Activated CD8-positive, alpha-beta memory T cell treated with anti-CD3 and anti-CD28 coated beads, Interleukin-2, amount 50 U/mL, for 4 hours (primary cell): ENCODE data around the gene ZRANB3.
"Not testable (repeated sequence)": the region's sequence is repeated elsewhere in the genome, so short reads cannot be mapped to it uniquely, and the experiment has no call there.

ENCODE experiments used
- DNase-seq: peaks from one replicate; pipeline ENCODE4 v3.0.0-alpha.2; 2020

ZRANB3 gene

DNA sequence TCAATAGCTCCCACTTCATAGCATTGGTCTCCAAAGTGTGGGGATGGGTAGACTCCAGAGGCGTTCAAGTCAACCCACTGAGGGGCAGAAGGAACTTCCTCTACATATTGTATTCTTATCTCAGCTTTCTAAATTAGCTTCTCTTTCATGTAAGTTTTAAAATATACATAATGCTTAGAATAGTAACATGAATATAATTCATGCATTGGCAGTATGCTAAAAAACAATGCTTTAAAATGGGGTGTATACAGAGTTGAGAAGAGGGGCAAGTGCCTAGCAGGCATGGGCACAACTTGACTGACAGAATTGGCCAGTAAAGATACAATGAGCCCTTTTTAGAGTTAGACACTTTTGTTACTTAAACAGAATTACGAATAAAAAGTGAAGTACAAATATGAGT lies 212.2 kb downstream of the ZRANB3 start:
- DNase-seq: no peak

DNA sequence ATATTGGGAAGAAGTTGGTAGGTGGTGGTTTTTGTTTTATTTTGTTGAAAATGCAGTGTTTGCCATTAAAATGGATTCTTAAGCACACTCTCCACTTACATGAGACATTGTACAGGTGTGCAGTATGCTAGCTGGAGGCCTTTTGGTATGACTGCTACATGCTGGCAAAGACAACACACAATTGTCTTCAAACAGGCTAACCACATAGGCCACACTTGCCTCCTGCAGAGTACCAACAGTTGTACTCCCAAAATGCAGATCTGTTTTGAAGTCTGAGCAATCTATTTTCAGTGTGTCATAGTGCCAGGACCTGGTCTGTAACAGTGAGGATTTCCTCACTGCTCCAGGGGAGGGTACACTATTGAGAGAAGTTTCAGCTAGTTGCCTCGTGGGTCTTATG lies 213.6 kb downstream of the ZRANB3 start:
- DNase-seq: no peak

DNA sequence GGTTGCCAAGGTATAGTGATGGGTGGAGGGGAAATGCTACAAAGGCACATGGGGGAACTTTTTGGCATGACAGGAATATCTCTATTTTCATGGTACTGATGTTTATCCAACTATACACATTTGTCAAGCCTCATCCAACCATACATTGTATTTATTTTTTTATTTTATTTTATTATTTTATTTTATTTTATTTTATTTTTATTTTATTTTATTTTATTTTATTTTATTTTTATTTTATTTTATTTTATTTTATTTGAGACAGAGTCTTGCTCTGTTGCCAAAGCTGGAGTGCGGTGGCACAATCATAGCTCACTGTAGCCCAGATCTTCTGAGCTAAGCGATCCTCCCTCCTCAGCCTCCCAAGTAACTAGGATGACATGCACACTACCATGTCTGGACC lies 219.1 kb downstream of the ZRANB3 start:
- no peak for DNase-seq

DNA sequence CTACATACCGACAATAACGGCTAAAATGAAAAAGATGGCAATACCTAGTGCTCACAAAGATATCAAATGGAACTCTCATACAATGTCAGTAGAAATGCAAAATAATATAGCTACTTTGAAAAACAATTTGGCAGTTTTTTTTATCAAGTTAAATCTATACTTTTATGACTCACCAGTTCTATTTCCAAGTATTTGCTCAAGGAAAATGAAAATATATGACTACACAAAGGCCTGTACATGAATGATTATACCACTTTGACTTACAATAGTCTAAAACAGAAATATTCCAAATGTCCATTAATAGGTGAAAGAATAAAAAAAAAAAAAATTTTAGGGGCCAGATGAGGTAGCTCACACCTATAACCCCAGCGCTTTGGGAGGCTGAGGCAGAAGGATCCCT lies 219.8 kb downstream of the ZRANB3 start:
- DNase-seq: no peak

DNA sequence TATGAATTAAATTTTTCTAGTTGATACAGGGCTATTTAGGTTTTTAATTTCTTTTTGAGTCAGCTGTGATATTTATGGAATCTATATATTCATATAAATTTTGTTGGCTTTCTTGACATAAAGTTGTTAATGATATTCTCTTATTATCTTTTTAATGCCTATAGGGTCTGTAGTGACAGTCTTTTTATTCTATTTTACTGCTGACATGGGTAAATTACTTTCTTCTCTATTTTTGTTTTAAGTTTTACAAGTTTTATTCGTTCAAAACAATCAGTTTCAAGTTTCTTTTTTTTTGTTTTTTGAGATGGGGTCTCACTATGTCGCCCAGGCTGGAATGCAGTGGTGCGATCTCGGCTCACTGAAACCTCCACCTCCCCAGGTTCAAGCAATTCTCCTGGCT lies 226.3 kb downstream of the ZRANB3 start:
- no peak for DNase-seq

- DNase-seq: no peak
Observed at GRCh38 chr2:135299658-135300244, 231.3 kb downstream of the ZRANB3 start.

DNA sequence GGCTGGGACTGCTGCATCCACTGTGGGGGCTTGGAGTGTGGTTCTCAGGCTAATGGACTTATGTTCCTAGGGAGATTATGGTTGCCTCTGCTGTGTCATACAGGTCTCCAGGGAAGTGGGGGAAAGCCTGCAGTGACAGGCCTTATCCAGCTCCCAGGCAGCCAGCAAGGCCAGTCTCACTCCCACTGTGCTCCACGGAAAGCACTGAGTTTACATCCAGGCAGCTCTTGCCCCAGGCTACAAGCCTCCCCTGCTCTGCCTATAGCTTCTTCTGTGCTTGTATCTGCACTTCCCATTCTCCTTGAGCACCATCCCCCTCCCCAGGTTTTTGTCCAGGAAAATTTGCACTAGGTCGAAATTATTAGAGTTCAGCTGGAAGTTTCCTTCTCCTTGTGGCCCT lies 231.9 kb downstream of the ZRANB3 start:
- no peak for DNase-seq

GRCh38 chr2:135287121-135287520 lies 243.9 kb downstream of the ZRANB3 start:
- not testable (repeated sequence) for DNase-seq

GRCh38 chr2:135285391-135285790 lies 245.6 kb downstream of the ZRANB3 start:
- DNase-seq: no peak

GRCh38 chr2:135281379-135281778 lies 249.6 kb downstream of the ZRANB3 start:
- no peak for DNase-seq

GRCh38 chr2:135279209-135279608 lies 251.8 kb downstream of the ZRANB3 start:
- no peak for DNase-seq

DNA sequence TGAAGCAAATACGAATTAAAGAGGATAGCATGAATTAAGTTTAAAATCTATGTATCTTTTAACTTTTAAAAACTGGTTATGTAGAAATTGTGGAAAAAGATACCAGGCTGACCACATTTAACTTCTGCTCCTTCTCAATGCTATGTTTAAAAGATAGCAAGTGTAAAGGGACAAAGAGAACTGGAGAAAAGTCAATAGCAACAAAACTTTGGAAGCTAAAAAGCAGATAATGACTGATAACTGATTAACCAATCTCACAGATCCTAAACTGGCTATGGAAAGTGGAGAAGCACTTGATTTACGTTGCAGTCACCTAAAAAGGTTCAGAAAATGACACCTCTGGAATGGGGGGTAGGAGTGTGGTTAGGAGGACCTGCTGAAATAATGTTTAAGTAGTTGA lies 254.5 kb downstream of the ZRANB3 start:
- DNase-seq: no peak

- DNase-seq: no peak
Observed at GRCh38 chr2:135271006-135271405, 260.0 kb downstream of the ZRANB3 start.

DNA sequence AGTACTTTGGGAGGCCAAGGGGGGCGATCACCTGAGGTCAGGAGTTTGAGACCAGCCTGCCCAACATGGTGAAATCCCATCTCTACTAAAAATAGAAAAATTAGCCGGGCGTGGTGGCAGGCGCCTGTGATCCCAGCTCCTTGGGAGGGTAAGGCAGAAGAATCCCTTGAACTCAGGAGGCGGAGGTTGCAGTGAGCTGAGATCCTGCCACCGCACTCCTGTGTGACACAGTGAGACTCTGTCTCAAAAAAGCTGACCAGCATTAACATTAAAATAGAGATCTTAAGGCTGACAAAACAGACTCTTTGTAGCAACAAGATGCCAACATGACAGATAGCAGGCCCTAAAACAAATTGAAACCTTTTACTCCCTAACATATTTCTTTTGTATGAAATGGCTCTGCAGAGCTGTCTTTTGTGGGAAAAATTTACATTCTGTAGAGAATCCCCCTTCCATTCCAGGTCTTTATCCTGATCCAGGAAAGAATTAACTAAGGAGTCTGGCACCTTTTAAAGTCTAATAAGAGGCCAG lies 265.0 kb downstream of the ZRANB3 start:
- no peak for DNase-seq

DNA sequence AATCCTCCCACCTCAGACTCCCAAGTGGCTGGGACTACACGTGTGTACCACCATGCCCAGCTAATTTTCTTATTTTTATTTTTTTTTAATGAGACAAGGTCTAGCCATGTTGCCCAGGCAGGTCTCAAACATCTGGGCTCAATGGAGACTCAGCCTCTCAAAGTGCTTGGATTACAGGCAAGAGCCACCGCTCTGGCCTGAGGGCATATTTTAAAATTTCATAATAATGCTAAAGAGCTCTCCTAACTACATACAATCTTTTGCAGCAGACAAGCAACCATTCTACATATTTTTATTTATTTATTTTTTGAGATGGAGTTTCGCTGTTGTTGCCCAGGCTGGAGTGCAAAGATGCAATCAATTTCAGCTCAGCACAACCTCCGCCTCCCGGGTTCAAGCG lies 271.9 kb downstream of the ZRANB3 start:
- DNase-seq: no peak

- no peak for DNase-seq
Observed at GRCh38 chr2:135258193-135258592, 272.8 kb downstream of the ZRANB3 start.

DNA sequence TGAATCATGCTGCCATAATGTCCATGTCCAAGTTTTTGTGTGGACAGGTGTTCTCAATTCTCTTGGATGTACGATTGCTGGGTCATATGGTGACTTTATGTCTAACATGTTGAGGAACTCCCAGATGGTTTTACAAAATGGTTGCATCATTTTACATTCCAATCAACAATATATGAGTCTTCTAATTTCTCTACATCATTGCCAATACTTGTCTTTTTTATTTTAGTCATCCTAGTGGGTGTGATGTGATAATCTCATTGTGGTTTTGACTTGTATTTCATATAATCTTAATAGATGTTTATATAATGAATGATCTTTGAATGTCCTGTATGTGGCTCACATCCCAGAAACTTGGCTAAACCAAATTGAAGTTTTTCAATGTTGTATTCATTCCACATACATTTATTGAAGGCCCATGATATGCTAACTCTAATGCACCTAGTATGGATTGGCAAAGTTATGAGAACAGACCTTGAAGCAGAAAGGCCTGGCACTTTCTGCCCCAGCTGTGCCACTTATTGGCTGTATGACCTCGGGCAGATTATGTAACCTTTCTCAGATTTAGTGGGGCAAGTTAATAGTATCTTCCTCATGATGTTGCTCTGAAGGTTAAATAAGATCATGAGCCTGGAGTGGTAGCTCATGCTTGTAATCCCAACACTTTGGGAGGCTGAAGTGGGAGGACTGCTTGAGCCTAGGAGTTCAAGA lies 273.5 kb downstream of the ZRANB3 start:
- DNase-seq: no peak

GRCh38 chr2:135256531-135257260 lies 274.3 kb downstream of the ZRANB3 start:
- DNase-seq: no peak

GRCh38 chr2:135255208-135255607 lies 275.8 kb downstream of the ZRANB3 start:
- no peak for DNase-seq

DNA sequence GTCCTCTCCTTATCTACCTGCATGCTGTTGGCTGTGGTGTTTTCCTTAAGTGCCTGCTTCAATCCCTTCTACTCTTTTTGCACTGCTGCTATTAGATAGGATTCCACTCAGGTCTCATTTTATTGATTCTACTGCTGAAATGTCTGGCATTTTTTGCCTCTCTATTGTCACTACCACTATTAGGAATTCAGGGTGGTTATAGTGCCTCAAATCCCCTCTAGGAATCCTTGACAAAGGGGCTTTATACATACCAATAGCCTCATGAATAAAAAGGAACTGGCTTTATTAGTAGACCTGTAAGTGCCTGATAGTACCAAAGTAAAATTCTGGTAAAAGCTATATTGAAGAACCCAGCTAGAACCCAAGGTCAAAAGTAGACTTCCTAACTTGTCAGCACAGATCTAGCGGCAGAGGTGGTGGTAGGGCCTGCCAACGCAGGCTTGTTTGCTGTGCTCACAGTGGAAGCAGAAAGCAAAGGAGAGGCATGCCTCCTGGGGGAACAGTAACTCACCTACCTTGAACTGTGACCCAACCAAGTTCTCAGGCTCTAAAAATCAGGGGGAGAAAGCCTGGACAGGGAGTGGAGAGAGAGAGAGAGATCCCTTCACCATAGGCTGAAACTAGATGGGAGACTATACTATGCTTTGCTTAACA lies 278.1 kb downstream of the ZRANB3 start:
- no peak for DNase-seq

DNA sequence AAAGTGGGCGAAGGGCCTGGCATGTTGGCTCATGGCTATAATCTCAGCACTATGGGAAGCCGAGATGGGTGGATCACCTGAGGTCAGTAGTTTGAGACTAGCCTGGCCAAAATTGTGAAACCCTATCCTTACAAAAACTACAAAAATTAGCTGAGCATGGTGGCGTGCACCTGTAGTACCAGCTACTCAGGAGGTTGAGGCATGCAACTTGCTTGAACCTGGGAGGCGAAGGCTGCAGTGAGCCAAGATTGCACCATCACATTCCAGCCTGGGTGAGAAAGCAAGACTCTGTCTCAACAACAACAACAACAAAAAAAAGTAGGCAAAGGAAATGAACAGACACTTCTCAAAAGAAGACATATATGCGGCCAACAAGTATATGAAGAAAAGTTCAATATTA lies 282.4 kb downstream of the ZRANB3 start:
- no peak for DNase-seq

- DNase-seq: no peak
Observed at GRCh38 chr2:135246711-135247270, 284.2 kb downstream of the ZRANB3 start.

GRCh38 chr2:135245071-135245470 lies 285.9 kb downstream of the ZRANB3 start:
- DNase-seq: no peak
